Central memory CD4-positive, alpha-beta T cell (primary cell): ENCODE data around the gene COL4A6.

Experiments
- DNase-seq: peaks from one replicate; pipeline ENCODE4 v3.0.0; 2022

The COL4A6 gene

DNA sequence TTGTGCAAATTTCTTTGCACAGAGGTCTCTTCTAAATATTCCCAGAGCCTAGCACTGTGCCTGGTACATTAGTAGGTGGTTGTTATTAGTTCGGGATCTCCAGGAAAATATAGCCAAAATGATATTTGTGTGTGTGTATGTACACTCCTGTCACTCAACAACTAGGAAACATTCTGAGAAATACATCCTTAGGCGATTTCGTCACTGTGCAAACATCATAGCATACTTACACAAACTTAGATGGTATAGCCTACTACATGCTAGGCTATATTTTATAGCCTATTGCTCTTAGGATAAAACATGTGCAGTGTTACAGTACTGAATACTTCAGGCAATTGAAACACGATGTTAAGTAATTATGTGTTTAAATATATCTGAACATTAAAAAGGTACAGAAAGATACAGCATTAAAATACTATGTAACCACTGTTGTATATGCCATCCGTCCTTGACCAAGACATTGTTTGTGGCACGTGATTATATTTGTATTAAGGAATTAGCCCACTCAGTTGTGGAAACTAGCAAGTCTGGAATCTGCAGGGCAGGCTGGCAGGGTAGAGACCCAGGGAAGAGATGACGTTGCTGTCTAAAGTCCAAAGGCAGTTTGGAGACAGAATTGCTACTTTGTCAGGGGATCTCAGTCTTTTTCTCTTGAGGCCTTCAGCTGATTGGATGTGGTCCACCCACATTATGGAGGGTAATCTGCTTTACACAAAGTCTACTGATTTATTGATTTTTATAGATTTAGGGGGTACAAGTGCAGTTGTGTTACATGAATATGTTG lies 106.9 kb downstream of the COL4A6 start:
- DNase-seq = no peak

GRCh38 chrX:108323751-108324150 lies 114.5 kb downstream of the COL4A6 start:
- DNase-seq = no peak

GRCh38 chrX:108322234-108322633 lies 116.0 kb downstream of the COL4A6 start:
- no peak for DNase-seq

DNA sequence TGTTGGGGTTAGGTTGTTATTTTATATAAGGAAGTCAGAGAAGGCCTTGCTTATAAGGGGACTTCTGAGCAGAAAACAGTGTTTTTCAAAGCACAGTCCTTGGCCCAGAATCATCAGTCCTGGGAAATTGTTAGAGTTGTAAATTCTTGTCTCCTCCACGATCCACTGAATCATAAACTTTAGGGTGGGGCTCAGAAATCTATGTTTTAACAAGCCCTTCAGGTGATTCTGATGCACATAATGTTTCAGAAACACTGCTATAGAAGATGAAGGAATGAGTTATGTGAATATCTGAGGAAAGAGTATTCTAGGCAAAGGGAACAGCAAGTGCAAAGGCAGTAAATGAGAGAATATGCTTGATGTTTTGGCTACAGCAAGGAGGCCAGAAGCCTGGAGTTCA lies 121.8 kb downstream of the COL4A6 start:
- DNase-seq = no peak

GRCh38 chrX:108313669-108314068 lies 124.6 kb downstream of the COL4A6 start:
- DNase-seq = no peak

- no peak for DNase-seq
Observed at GRCh38 chrX:108312957-108313356, 125.3 kb downstream of the COL4A6 start.

- no peak for DNase-seq
Observed at GRCh38 chrX:108312011-108312410, 126.2 kb downstream of the COL4A6 start.

DNA sequence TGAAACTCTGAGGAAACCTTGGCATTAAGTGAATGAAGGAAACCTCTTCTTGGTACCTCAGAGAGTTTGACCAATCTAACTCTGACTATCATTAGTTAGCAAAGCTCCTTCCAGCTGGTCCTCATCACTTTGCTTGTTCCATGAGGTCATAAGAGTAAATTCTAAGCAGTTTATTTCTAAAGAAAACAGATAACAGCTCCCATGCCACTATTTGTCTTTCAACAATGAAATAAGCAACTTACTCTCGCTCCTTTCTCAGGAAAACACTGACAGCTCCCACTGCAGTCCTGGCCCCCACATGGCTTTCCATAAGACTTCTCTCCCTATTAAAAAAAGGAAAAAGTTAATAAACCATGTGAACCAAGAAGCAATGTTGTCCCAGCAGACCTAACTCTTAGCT lies 127.7 kb downstream of the COL4A6 start:
- DNase-seq = no peak

DNA sequence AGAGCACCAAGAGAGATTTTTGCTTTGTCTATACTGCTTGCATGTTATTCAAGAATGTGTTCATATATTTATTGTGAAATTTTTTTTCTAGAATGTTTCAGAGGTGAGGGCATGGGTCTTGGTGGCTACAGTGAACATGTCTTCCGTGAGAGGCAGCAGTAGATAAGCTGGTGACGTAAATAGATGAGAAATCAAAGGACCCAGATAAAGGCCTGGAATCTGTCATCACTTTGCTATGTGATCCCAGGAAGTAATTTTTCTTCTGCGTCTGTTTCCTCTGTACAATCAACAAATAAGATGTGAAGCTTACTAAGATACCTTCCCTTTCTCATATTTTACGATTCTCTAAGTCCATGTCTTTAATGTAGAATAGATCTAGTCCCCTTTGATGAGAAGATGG lies 129.1 kb downstream of the COL4A6 start:
- DNase-seq = no peak

- DNase-seq = no peak
Observed at GRCh38 chrX:108307132-108308085, 130.8 kb downstream of the COL4A6 start.

- DNase-seq = no peak
Observed at GRCh38 chrX:108306086-108306485, 132.1 kb downstream of the COL4A6 start.

DNA sequence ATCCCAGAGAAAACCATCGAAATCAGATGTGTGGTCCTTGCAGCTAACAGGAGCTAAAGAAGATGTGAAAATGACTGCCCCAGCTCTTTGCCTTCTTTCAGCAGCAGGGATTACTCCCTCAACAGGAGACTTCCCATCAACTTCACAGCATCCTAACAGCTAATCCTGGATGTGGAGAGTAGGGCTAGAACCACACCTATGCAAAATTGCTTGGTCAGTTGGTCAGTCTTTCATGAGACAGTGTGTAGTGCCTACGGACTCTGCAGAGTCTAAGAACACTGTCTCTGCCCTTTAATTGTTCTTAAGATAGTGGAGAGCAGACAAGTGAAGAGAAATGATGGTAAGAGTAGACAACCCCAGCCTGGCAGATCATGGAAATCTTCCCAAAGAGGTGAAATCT lies 133.5 kb downstream of the COL4A6 start:
- no peak for DNase-seq

DNA sequence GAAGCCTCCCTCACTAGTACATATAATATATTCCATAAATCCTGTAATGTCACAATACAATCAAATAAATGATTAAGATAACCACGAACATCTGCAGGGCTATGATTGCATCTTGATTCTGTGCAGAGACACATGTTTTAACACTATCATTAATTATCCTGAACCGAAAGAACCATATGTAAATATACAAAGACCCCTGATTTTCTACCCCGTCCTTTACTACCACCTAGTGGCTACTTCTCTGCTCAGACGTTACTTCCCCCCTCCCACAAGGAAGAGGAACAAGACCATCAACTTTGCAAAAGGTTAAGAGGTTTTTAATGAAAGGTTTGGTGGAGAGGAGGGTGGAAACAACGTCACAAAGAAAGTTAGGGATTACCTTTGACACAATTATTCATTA lies 134.0 kb downstream of the COL4A6 start:
- DNase-seq = no peak

GRCh38 chrX:108303682-108304081 lies 134.5 kb downstream of the COL4A6 start:
- no peak for DNase-seq

GRCh38 chrX:108299704-108300103 lies 138.5 kb downstream of the COL4A6 start:
- no peak for DNase-seq

DNA sequence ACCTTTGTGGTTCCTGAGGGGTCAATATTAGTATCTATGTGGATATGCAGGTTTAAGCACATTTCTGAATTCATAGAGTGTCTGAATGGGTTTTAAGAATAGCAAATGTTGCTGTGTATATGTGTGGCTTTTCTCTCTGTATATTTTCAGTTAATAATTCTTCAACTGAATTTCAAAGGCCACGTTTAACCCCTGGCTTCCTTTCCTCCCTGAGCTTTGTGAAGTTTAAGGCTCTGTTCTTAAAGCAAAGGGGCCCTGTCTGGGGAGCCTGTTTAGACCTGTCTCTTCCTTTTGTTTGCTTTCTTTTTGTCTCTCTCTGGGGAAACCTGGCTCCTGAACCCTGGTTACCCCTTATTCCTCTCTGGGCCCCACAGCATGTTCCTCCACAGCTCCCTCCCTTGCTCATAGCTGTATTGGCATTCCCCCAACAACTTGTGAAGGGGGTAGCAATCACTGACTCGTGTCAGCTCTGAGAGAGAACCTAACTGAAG lies 139.1 kb downstream of the COL4A6 start:
- DNase-seq = no peak

- DNase-seq = no peak
Observed at GRCh38 chrX:108298165-108298602, 140.0 kb downstream of the COL4A6 start.

DNA sequence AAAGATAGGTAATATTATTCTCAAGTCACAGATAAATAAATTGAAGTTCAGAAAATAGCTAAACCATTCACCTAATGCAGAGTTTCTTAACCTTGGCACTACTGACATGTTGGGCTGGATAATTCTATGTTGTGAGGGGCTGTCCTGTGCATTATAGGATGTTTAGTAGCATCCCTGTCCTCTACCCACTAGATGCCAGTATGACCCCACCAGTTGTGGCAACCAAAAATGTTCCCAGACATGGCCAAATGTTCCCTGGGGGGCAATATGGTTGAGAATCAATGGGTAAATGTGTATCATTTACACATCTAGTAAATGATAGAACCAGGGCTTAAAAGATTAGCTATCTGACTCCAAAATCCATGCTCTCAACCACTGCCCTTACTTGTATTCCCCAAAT lies 140.9 kb downstream of the COL4A6 start:
- DNase-seq = no peak

GRCh38 chrX:108292053-108292452 lies 146.2 kb downstream of the COL4A6 start:
- no peak for DNase-seq

- no peak for DNase-seq
Observed at GRCh38 chrX:108285918-108286317, 152.3 kb downstream of the COL4A6 start.

DNA sequence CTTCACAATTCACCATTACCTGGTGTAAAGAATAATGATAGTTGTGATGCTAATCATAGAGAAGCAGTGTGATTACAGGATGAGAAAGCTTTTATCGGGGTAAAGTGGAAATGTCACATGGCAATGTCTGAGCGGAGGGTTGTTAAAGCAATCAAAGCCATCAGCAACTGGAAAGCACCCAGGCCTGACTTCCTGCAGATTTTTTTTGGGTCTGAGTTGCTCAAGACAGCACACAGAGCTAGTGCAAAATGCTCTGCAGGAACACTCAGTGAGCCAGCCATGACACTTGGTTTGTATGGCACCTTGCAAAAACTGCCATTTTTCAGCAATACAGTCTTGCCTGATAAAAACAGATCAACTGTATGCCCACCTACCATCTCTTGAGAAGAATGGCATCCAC lies 152.9 kb downstream of the COL4A6 start:
- DNase-seq = no peak

DNA sequence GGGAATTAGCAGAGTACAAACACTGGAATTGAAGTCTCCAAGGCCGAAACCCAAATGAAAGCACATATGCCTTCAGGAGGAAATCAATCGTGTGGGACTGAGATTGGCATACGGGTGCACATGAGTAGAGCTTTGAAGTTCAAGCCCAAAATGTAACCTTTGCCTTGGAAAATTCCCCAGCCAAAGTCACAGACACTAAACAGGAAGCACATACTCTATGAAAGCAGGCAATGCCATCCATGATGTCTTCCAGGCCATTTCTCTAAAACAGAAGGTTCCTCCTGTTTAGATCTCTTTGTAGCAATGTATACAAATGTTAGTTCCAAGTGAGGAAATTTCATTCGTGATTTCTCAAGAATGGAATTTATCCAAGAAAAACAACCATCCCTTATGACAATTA lies 162.5 kb downstream of the COL4A6 start:
- DNase-seq = no peak

GRCh38 chrX:108271397-108271787 lies 166.8 kb downstream of the COL4A6 start:
- no peak for DNase-seq
